Measurements from ENCODE around the gene CCDC47. TPM values are rescaled to one million over a fixed set of nuclear protein-coding genes. Genes with fewer than 3 reads are reported as not detected.

CCDC47 gene
- total RNA-seq, 2 donors from 2014 or later: 57.3 to 65.7 TPM

- no peaks in the 10 kb centered on the region for H3K27me3 Mint-ChIP-seq (ENCODE audit: insufficient read depth)
- Histone ChIP-seq H3K9me3 (ENCODE audit: control insufficient read depth, low read length) (no peaks in the 10 kb centered on the region), H3K9ac (ENCODE audit: extremely low read depth, low read length, poor library complexity, severe bottlenecking) (no peak overlapping the region), H3K27me3 (ENCODE audit: control insufficient read depth, insufficient read depth, low read length, poor library complexity, severe bottlenecking) (no peaks in the 10 kb centered on the region), H3K36me3 (ENCODE audit: control insufficient read depth, insufficient read depth, low read length) (peaks cover 84% of the 10 kb centered on the region), H3K27ac (ENCODE audit: low read depth, low read length) (no peak overlapping the region), H3K4me1 (ENCODE audit: control insufficient read depth, insufficient read depth, low read length) (no peaks in the 10 kb centered on the region), H3K4me3 (ENCODE audit: low read length) (no peak overlapping the region)
- H3K27ac Mint-ChIP-seq: peak overlapping the region; percentile 9
- H3K9me3 Mint-ChIP-seq: no peaks in the 10 kb centered on the region
- TF ChIP-seq, protein P1, sequence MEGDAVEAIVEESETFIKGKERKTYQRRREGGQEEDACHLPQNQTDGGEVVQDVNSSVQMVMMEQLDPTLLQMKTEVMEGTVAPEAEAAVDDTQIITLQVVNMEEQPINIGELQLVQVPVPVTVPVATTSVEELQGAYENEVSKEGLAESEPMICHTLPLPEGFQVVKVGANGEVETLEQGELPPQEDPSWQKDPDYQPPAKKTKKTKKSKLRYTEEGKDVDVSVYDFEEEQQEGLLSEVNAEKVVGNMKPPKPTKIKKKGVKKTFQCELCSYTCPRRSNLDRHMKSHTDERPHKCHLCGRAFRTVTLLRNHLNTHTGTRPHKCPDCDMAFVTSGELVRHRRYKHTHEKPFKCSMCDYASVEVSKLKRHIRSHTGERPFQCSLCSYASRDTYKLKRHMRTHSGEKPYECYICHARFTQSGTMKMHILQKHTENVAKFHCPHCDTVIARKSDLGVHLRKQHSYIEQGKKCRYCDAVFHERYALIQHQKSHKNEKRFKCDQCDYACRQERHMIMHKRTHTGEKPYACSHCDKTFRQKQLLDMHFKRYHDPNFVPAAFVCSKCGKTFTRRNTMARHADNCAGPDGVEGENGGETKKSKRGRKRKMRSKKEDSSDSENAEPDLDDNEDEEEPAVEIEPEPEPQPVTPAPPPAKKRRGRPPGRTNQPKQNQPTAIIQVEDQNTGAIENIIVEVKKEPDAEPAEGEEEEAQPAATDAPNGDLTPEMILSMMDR (conservative IDR thresholded peaks at IDR 0.05): no peak
- H3K4me1 Mint-ChIP-seq: no peaks in the 10 kb centered on the region
- H3K36me3 Mint-ChIP-seq (ENCODE audit: low read depth): peaks cover 64% of the 10 kb centered on the region
- no peak for DNase-seq
- 93 to 99% methylated on average over 8 of the region's 8 CpGs for WGBS, 2 experiments (ENCODE audit: insufficient coverage in 1 of 2, insufficient read length in 1 of 2)
- H3K4me3 Mint-ChIP-seq: no peak overlapping the region
These were observed 21.6 kb downstream of the CCDC47 start for GRCh38 chr17:63751806-63752205.

- Histone ChIP-seq H3K36me3 (ENCODE audit: control insufficient read depth, insufficient read depth, low read length) (peaks cover 12% of the 10 kb centered on the region), H3K27ac (ENCODE audit: low read depth, low read length) (peak within 1 kb of the TSS; percentile 96), H3K4me1 (ENCODE audit: control insufficient read depth, insufficient read depth, low read length) (no peaks in the 10 kb centered on the region), H3K4me3 (ENCODE audit: low read length) (peak within 1 kb of the TSS; percentile 98), H3K9ac (ENCODE audit: extremely low read depth, low read length, poor library complexity, severe bottlenecking) (peak within 1 kb of the TSS; percentile 80), H3K9me3 (ENCODE audit: control insufficient read depth, low read length) (no peaks in the 10 kb centered on the region), H3K27me3 (ENCODE audit: control insufficient read depth, insufficient read depth, low read length, poor library complexity, severe bottlenecking) (no peaks in the 10 kb centered on the region)
- 0 to 1% methylated on average over 19 to 61 of the region's 61 CpGs for WGBS, 2 experiments (ENCODE audit: insufficient coverage in 1 of 2, insufficient read length in 1 of 2)
- DNase-seq: peak; percentile 100
- TF ChIP-seq, protein P1 (conservative IDR thresholded peaks at IDR 0.05): no peak
- no peaks in the 10 kb centered on the region for H3K9me3 Mint-ChIP-seq
- H3K27ac Mint-ChIP-seq: peak within 1 kb of the TSS; percentile 93
- peaks cover 5% of the 10 kb centered on the region for H3K4me1 Mint-ChIP-seq
- peaks cover 11% of the 10 kb centered on the region for H3K36me3 Mint-ChIP-seq (ENCODE audit: low read depth)
- peak within 1 kb of the TSS; percentile 87 for H3K4me3 Mint-ChIP-seq
- no peaks in the 10 kb centered on the region for H3K27me3 Mint-ChIP-seq (ENCODE audit: insufficient read depth)
These were observed 31.8 kb downstream of the CCDC47 start, which contains the start of gene STRADA for GRCh38 chr17:63741408-63742173. Gene STRADA (minus strand): TSS chr17:63741799. CDS start chr17:63728369, 13,430 bp downstream.

GRCh38 chr17:63741143-63741407, 32.3 kb downstream of the CCDC47 start:
- no peak for DNase-seq
- peak overlapping the region; percentile 80 for H3K9ac ChIP-seq (ENCODE audit: extremely low read depth, low read length, poor library complexity, severe bottlenecking)
- no peaks in the 10 kb centered on the region for H3K9me3 ChIP-seq (ENCODE audit: control insufficient read depth, low read length)
- 0% methylated on average over 6 to 14 of the region's 14 CpGs for WGBS, 2 experiments (ENCODE audit: insufficient coverage in 1 of 2, insufficient read length in 1 of 2)
- Mint-ChIP-seq H3K27ac (peak overlapping the region; percentile 92), H3K9me3 (no peaks in the 10 kb centered on the region), H3K4me3 (peak overlapping the region; percentile 87), H3K36me3 (ENCODE audit: low read depth) (peaks cover 9% of the 10 kb centered on the region), H3K27me3 (ENCODE audit: insufficient read depth) (no peaks in the 10 kb centered on the region), H3K4me1 (peaks cover 5% of the 10 kb centered on the region)
- peaks cover 8% of the 10 kb centered on the region for H3K36me3 ChIP-seq (ENCODE audit: control insufficient read depth, insufficient read depth, low read length)
- H3K4me3 ChIP-seq (ENCODE audit: low read length): peak overlapping the region; percentile 98
- TF ChIP-seq, protein P1 (conservative IDR thresholded peaks at IDR 0.05): no peak
- no peaks in the 10 kb centered on the region for H3K27me3 ChIP-seq (ENCODE audit: control insufficient read depth, insufficient read depth, low read length, poor library complexity, severe bottlenecking)
- H3K4me1 ChIP-seq (ENCODE audit: control insufficient read depth, insufficient read depth, low read length): no peaks in the 10 kb centered on the region
- peak overlapping the region; percentile 96 for H3K27ac ChIP-seq (ENCODE audit: low read depth, low read length)

Measured in endodermal cell (in vitro differentiated cells).